Parathyroid adenoma (tissue), 2 donors: ENCODE data around the gene KRT17.

Experiments used
- H2AFZ ChIP-seq: fragments of 300-600 bp; sonication (generic); one replicate; pipeline ENCODE4 v1.7.0; 2017; ENCODE audit warnings: antibody characterized with exemption, mild to moderate bottlenecking
- H3K27ac ChIP-seq: fragments of 300-600 bp; sonication (generic); one replicate; pipeline ENCODE4 v1.7.0; 2017
- H3K27me3 ChIP-seq: fragments of 300-600 bp; sonication (generic); one replicate; pipeline ENCODE4 v1.7.0; 2017; ENCODE audit warnings: low read length; ENCODE audit not compliant: control insufficient read depth, insufficient read depth
- H3K36me3 ChIP-seq: fragments of 300-600 bp; sonication (generic); one replicate; pipeline ENCODE4 v1.7.0; 2017; ENCODE audit warnings: low read length; ENCODE audit not compliant: control insufficient read depth, insufficient read depth
- H3K4me1 ChIP-seq: fragments of 300-600 bp; sonication (generic); one replicate; pipeline ENCODE4 v1.7.0; 2017; ENCODE audit warnings: control low read depth
- H3K4me2 ChIP-seq: fragments of 300-600 bp; sonication (generic); one replicate; pipeline ENCODE4 v1.7.0; 2017; ENCODE audit warnings: low read length
- H3K4me3 ChIP-seq: fragments of 300-600 bp; sonication (generic); one replicate; pipeline ENCODE4 v1.7.0; 2017; ENCODE audit warnings: low read depth, low read length
- H3K79me2 ChIP-seq: fragments of 300-600 bp; sonication (generic); one replicate; pipeline ENCODE4 v1.7.0; 2017; ENCODE audit warnings: control low read depth
- H3K9ac ChIP-seq: fragments of 300-600 bp; sonication (generic); one replicate; pipeline ENCODE4 v1.7.0; 2017; ENCODE audit warnings: mild to moderate bottlenecking
- H3K9me3 ChIP-seq: fragments of 300-600 bp; sonication (generic); one replicate; pipeline ENCODE4 v1.7.0; 2017; ENCODE audit warnings: low read length; ENCODE audit not compliant: control insufficient read depth
- TF ChIP-seq, protein P1 (sequence below): fragments of 300-600 bp; sonication (generic); IDR thresholded peaks from one replicate; pipeline ENCODE4 v1.7.0; 2017; ENCODE audit warnings: antibody characterized with exemption, mild to moderate bottlenecking
- donor health status: primary hyperparathyroidism.

Gene KRT17

DNA sequence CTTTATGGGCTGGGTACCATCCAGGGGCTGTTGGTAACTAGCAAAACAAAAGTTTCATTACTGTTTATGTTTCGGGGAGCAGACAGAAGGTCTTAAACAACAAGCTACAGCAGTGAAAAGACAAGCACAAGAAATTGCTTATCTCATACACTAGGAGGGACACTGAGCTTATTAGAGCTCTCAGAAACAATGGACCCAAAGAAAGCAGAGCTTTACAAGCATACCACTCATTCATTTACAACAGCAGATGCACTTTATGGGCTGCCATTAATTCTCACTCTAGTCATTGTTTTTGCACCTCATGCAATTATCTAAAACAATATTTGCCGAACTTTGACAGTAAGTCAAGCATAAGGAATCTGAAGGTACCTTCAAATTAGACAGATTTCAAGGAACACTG, 21.9 kb downstream of the KRT17 start:
- H3K27ac ChIP-seq: no peak overlapping the region
- H3K9ac ChIP-seq: no peak overlapping the region
- no peaks in the 10 kb centered on the region for H3K36me3 ChIP-seq
- H3K27me3 ChIP-seq: no peaks in the 10 kb centered on the region
- H2AFZ ChIP-seq: no peak overlapping the region
- TF ChIP-seq, protein P1, sequence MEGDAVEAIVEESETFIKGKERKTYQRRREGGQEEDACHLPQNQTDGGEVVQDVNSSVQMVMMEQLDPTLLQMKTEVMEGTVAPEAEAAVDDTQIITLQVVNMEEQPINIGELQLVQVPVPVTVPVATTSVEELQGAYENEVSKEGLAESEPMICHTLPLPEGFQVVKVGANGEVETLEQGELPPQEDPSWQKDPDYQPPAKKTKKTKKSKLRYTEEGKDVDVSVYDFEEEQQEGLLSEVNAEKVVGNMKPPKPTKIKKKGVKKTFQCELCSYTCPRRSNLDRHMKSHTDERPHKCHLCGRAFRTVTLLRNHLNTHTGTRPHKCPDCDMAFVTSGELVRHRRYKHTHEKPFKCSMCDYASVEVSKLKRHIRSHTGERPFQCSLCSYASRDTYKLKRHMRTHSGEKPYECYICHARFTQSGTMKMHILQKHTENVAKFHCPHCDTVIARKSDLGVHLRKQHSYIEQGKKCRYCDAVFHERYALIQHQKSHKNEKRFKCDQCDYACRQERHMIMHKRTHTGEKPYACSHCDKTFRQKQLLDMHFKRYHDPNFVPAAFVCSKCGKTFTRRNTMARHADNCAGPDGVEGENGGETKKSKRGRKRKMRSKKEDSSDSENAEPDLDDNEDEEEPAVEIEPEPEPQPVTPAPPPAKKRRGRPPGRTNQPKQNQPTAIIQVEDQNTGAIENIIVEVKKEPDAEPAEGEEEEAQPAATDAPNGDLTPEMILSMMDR: no peak
- H3K4me1 ChIP-seq: no peaks in the 10 kb centered on the region
- H3K4me3 ChIP-seq: no peak overlapping the region
- H3K4me2 ChIP-seq: no peak overlapping the region
- no peaks in the 10 kb centered on the region for H3K9me3 ChIP-seq
- H3K79me2 ChIP-seq: no peaks in the 10 kb centered on the region

DNA sequence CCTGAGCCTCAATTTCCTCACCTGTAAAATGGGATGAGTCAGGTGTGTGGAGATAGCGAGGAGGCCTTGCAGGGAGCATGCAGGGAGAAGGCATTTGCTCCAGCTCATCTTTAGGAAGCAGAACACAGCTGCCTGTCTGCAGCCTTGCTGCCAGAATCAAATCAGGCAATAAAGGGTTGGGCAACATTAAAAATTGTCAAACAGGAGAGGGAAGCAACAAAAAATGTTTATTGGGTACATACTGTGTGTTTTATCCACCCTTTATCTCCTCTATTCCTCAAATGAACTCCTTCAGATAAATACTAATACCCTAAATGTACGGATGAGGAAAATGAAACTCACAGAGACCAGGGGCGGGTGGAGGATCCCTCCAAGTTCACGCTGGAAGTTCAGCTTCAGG, 24.1 kb downstream of the KRT17 start:
- Histone ChIP-seq H3K9ac (no peak overlapping the region), H3K36me3 (no peaks in the 10 kb centered on the region), H3K4me3 (no peak overlapping the region), H3K27ac (no peak overlapping the region), H2AFZ (no peak overlapping the region), H3K9me3 (no peaks in the 10 kb centered on the region), H3K27me3 (no peaks in the 10 kb centered on the region), H3K79me2 (no peaks in the 10 kb centered on the region), H3K4me2 (no peak overlapping the region), H3K4me1 (no peaks in the 10 kb centered on the region)
- TF ChIP-seq, protein P1: no peak

DNA sequence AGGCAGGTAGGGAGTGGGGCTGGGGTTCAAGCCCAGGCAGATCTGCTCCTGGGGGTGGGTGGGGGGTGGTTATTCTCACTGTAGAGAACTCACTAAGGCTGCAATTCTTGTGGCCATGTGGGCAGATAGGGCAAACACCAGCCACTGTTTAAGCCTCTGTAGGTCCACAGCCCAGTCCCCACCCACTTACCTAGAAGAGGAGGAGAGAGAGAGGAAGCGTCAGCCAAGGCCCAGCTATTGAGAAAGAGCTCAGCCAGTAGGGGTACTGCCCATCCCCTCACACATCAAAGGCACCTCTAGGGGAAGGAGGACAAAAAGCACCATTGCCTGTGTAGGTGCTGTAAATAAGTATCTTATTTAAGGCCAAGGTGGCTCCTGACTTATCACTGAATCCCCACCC, 24.7 kb downstream of the KRT17 start:
- Histone ChIP-seq H3K27ac (no peak overlapping the region), H3K4me2 (no peak overlapping the region), H3K4me1 (no peaks in the 10 kb centered on the region), H2AFZ (no peak overlapping the region), H3K27me3 (no peaks in the 10 kb centered on the region), H3K9me3 (no peaks in the 10 kb centered on the region), H3K4me3 (no peak overlapping the region), H3K36me3 (no peaks in the 10 kb centered on the region), H3K79me2 (no peaks in the 10 kb centered on the region), H3K9ac (no peak overlapping the region)
- TF ChIP-seq, protein P1: no peak

DNA sequence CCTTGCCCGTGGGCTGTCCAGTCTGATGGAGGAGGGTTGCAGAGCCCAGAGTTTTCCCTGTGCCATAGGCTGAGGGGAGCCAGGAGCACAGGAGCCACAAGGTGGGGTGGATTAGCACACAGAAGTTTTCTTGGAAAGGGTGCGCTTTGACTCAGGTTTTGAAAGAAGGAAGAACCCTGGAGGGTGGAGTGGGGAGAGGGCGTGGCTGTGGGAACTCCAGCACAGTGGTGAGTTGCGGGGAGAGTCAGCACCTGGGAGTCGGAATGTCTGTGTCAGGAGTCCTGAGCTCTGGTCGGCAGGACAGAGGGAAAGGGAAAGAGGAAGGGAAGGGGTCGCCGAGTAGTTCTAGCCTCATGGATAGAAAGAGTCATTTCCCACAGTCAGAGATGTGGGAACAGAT, 28.8 kb downstream of the KRT17 start:
- no peak overlapping the region for H2AFZ ChIP-seq
- no peaks in the 10 kb centered on the region for H3K4me1 ChIP-seq
- no peaks in the 10 kb centered on the region for H3K9me3 ChIP-seq
- H3K36me3 ChIP-seq: no peaks in the 10 kb centered on the region
- H3K79me2 ChIP-seq: no peaks in the 10 kb centered on the region
- no peak overlapping the region for H3K4me3 ChIP-seq
- H3K4me2 ChIP-seq: no peak overlapping the region
- no peaks in the 10 kb centered on the region for H3K27me3 ChIP-seq
- H3K9ac ChIP-seq: no peak overlapping the region
- TF ChIP-seq, protein P1: no peak
- no peak overlapping the region for H3K27ac ChIP-seq

DNA sequence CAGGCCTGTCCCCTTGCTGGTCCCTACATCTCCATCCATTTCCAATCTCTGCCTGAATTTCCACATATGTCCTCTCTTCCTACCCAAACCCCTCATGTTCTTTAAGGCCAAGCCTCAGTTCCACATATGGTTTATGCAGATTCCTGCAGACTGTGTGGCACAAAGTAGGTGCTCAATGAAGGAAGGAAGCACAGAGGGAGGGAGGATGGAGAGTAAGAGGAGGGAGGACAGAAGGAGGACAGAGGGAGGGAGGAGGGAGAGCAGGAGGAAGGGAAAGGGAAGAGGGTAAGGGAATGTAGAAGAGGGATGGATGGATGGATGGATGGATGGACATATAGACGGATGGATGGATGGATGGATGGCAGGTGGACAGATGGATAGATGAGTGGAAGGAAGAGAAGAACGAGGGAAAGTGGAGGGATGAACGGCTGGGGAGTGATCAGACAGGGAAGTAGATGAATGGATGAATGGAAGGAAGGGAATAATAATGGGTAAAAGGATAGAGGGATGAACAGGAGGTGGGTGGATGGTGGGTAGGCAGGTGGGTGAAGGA, 29.9 kb downstream of the KRT17 start:
- H3K4me1 ChIP-seq: no peaks in the 10 kb centered on the region

More for the DNA sequence above, 29.9 kb downstream of the KRT17 start:
- Histone ChIP-seq H2AFZ (no peak overlapping the region), H3K9ac (no peak overlapping the region), H3K36me3 (no peaks in the 10 kb centered on the region), H3K27ac (no peak overlapping the region), H3K79me2 (no peaks in the 10 kb centered on the region), H3K4me3 (no peak overlapping the region), H3K9me3 (no peaks in the 10 kb centered on the region), H3K4me2 (no peak overlapping the region), H3K27me3 (no peaks in the 10 kb centered on the region)
- TF ChIP-seq, protein P1: no peak
